ENCODE data around the gene SP140L. TPM values are rescaled to one million over a fixed set of nuclear protein-coding genes. Genes with fewer than 3 reads are reported as not detected.

SP140L gene
- total RNA-seq, 4 donors from 2014 or later, result 4.8 to 17.2 (median 7.7) TPM

GRCh38 chr2:230413479-230413878, 86.5 kb downstream of the SP140L start:
- WGBS, 2 donors, result 94 to 95% methylated on average over 3 of the region's 3 CpGs
- TF ChIP-seq CTCF (IDR thresholded peaks at IDR 0.05) (no peak), POLR2A (IDR thresholded peaks at IDR 0.05) (no peak)
- intact Hi-C loops (cut with DNase I), result loop anchor here (10.0 kb wide), 1 partner anchor 189 kb away; the partner anchor contains the start of gene SP140
- H3K36me3 ChIP-seq, result no peaks in the 10 kb centered on the region
- H3K9me3 ChIP-seq, result no peaks in the 10 kb centered on the region
- no peaks in the 10 kb centered on the region for H3K27me3 ChIP-seq
- no peak for DNase-seq
- peaks cover 34 to 83% (median 39%) of the 10 kb centered on the region in 3 donors for H3K4me1 ChIP-seq
- H3K27ac ChIP-seq, result no peak overlapping the region
- H3K4me3 ChIP-seq, result no peak overlapping the region

GRCh38 chr2:230414302-230414701, 87.3 kb downstream of the SP140L start:
- DNase-seq, result no peak
- intact Hi-C loops (cut with DNase I), result loop anchor here (10.0 kb wide), 1 partner anchor 190 kb away; the partner anchor contains the start of gene SP140
- Histone ChIP-seq H3K36me3 (no peaks in the 10 kb centered on the region), H3K27me3 (no peaks in the 10 kb centered on the region), H3K4me3 (no peak overlapping the region), H3K9me3 (no peaks in the 10 kb centered on the region), H3K27ac (peak overlapping the region in 1 of 4 donors; percentile 95), H3K4me1 (peaks cover 31 to 83% (median 37%) of the 10 kb centered on the region in 3 donors)
- 61 to 100% methylated on average over 1 to 6 of the region's 6 CpGs for WGBS, 2 donors
- no peak for TF ChIP-seq CTCF (IDR thresholded peaks at IDR 0.05)
- TF ChIP-seq POLR2A (IDR thresholded peaks at IDR 0.05), result no peak

GRCh38 chr2:230416061-230416721, 89.2 kb downstream of the SP140L start, which contains the start of gene SP100:
TSS of gene SP100 (plus strand) at chr2:230416201. CDS start at chr2:230416297, 96 bp downstream.
- TF ChIP-seq CTCF (IDR thresholded peaks at IDR 0.05), result no peak
- TF ChIP-seq POLR2A (IDR thresholded peaks at IDR 0.05), result peak in 3 of 4 donors; percentile 47 to 77 (median 74)
- Histone ChIP-seq H3K27me3 (no peaks in the 10 kb centered on the region), H3K4me1 (peaks cover 25 to 84% (median 31%) of the 10 kb centered on the region in 3 donors), H3K4me3 (peak within 1 kb of the TSS; percentile 41 to 69 (median 60)), H3K27ac (peak within 1 kb of the TSS; percentile 90 to 98 (median 94)), H3K9me3 (no peaks in the 10 kb centered on the region), H3K36me3 (no peaks in the 10 kb centered on the region)
- DNase-seq, result peak; percentile 30
- intact Hi-C loops (cut with DNase I), result loop anchor here (10.0 kb wide), 1 partner anchor 191 kb away; the partner anchor contains the start of gene SP140
- 0 to 1% methylated on average over 12 of the region's 12 CpGs for WGBS, 2 donors

GRCh38 chr2:230417436-230417835, 90.4 kb downstream of the SP140L start:
- 23 to 25% methylated on average over 4 of the region's 4 CpGs for WGBS, 2 donors
- Histone ChIP-seq H3K9me3 (no peaks in the 10 kb centered on the region), H3K4me3 (peak overlapping the region; percentile 8 to 69 (median 60)), H3K36me3 (no peaks in the 10 kb centered on the region), H3K27ac (peak overlapping the region in 3 of 4 donors; percentile 44 to 95 (median 94)), H3K27me3 (no peaks in the 10 kb centered on the region), H3K4me1 (peaks cover 20 to 90% (median 35%) of the 10 kb centered on the region in 3 donors)
- TF ChIP-seq CTCF (IDR thresholded peaks at IDR 0.05), result no peak
- no peak for TF ChIP-seq POLR2A (IDR thresholded peaks at IDR 0.05)
- intact Hi-C loops (cut with DNase I), result loop anchor here (10.0 kb wide), 1 partner anchor 193 kb away; the partner anchor contains the start of gene SP140
- DNase-seq, result no peak
